ENCODE measurements around the gene DLG5.
A peak's percentile ranks its signal among the peaks of the same experiment; 100 is the strongest.

The DLG5 gene

GRCh38 chr10:77926566-77927401 is at the start of gene DLG5:
DLG5 (minus strand) TSS chr10:77926755; CDS start chr10:77926520, 235 bp downstream.
- peak; percentile 45 for DNase-seq (ENCODE audit: low spot score)

- DNase-seq (ENCODE audit: low spot score) = no peak
These were observed 48.6 kb upstream of the DLG5 start for GRCh38 chr10:77975086-77975666.

DNA sequence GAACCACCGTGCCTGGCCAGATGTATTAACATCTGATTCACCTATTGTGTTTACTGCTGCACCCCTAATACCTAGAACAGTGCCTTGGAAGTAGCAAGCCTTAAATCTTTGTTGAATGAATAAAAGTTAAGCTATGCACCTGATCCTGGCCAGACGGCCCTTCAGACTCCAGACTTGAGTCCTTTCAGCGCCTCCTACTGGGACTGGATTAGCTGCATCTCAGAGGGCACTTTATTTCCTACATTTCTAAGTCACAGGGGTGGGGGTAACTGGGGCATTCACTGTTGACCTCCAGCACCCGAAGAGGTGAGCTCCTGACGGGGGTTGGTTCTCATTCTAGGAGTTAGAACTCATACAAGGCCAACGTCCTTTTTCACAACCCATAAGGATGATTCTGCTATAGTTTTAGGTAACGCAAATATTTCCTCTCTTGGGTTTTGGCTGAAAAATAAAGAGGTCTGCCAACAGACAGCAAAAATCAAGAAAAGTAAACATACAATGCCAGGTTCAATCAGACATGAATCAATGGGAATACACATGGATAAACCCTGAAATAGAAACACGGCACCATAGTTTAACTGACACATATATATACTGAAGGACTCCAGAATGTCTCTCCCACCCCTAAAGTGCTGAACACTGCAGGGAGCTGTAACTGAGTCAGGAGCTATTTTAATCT is 48.0 kb upstream of the DLG5 start:
- peak; percentile 68 for DNase-seq (ENCODE audit: low spot score)

DNA sequence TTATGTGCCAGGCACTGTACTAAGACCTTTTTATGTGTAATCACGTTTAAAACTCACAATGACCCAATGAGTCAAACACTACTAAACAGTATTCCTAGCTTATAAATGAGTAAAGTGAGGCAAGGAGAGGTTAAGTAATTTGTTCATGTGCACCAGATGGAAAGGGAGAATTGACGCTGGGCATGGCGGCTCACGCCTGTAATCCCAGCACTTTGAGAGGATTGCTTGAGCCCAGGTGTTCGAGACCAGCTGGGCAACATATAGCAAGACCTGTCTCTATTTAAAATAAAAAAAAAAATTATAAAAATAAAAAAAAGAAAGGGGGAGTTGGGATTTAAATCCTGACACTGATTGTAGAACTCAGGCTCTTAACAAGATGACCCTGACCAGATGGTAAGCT is 46.7 kb upstream of the DLG5 start:
- DNase-seq (ENCODE audit: low spot score) = no peak

GRCh38 chr10:77972148-77972547 is 45.6 kb upstream of the DLG5 start:
- DNase-seq (ENCODE audit: low spot score) = no peak

DNA sequence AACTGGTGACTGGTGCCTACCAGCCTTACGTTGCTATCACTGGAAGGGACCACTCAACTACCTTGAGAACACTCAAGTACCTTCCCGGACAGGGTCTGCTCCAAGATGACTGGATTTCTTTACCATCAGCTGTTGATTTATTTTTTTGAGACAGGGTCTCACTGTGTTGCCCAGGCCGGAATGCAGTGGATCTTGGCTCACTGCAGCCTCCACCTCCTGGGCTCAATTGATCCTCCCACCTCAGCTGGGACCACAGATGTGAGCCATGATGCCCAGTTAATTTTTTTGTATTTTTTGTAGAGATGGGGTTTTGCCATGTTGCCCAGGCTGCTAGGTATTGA is 45.2 kb upstream of the DLG5 start:
- DNase-seq (ENCODE audit: low spot score) = no peak

DNA sequence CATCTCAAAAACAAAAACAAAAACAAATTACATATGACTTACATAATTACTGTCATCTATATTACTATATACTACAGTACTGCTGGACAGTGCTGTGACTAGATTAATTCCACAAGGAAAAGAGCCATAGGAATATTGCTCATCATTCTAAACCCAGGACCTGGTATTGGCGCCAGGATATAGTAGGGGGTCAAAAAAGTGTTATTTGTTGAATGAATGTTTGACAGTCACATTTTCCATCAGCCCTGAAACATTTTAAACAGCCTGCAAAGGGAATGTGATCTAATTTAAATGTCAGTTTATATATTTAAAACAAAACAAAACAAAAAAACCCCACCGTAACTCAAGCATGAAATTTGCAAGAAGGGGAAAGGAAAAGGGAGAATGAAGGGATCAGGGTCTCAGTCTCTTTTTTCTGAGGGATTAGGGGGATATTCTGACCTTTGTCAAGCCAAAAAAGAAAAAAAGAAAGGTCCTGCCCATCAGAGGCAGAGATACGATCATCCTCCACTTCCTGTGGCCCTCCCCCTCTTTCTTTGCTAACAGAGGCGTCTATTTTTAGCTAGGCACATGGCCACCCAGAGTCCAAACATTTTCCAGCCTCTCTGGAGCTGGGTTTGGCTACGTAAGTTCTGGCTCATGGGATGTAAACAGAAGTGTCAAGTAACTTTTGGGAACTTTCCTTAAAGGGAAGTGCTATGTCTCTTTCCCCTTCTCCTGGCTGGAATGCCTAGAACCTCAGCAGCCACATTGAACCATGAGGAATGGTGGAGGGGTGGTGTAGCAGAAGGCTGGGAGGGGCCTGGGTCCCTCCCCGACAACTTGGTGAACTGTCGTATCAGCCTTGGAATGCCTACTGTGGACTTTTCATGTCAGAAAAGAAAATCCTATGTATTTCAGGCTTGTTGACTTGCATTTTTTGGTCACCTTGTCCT is 44.6 kb upstream of the DLG5 start:
- peak; percentile 35 for DNase-seq (ENCODE audit: low spot score)

GRCh38 chr10:77969114-77969513 is 42.6 kb upstream of the DLG5 start:
- DNase-seq (ENCODE audit: low spot score) = no peak

GRCh38 chr10:77967611-77968022 is 41.1 kb upstream of the DLG5 start:
- DNase-seq (ENCODE audit: low spot score) = no peak

- no peak for DNase-seq (ENCODE audit: low spot score)
These were observed 38.7 kb upstream of the DLG5 start for GRCh38 chr10:77965294-77965693.

DNA sequence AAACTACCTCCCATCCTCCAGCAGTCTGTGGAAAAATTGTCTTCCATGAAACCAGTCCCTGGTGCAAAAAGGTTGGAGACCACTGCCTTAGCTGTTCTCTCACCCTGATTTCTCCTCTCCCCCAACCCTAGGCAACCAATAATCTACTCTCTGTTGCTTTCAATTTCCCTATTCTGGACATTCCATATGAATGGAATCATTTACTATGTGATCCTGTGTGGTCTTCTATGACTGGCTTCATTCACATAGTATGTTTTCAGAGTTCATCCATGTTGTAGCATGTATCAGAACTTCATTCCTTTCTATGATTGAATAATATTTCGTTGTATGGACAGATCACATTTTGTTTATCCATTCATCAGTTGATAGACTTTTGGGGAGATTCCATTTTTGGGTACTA is 38.3 kb upstream of the DLG5 start:
- DNase-seq (ENCODE audit: low spot score) = no peak

DNA sequence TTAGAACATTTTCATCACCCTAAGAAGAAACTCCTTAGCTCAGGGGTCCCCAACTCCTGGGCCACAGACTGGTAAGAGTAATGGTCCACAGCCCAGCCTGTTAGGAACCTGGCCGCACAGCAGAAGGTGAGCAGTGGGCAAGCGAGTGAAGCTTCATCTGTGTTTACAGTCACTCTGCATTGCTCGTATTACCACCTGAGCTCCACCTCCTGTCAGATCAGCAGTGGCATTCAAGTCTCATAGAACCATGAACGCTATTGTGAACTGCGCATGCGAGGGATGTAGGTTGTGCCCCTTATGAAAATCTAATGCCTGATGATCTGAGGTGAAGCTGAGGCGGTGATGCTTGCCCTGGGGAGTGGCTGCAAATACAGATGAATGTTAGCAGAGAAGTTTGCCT is 37.3 kb upstream of the DLG5 start:
- no peak for DNase-seq (ENCODE audit: low spot score)

- no peak for DNase-seq (ENCODE audit: low spot score)
These were observed 36.0 kb upstream of the DLG5 start for GRCh38 chr10:77962350-77963146.

- no peak for DNase-seq (ENCODE audit: low spot score)
These were observed 35.1 kb upstream of the DLG5 start for GRCh38 chr10:77961668-77962067.

GRCh38 chr10:77960829-77961329 is 34.3 kb upstream of the DLG5 start:
- DNase-seq (ENCODE audit: low spot score) = no peak

- DNase-seq (ENCODE audit: low spot score) = no peak
These were observed 33.4 kb upstream of the DLG5 start for GRCh38 chr10:77959887-77960455.

DNA sequence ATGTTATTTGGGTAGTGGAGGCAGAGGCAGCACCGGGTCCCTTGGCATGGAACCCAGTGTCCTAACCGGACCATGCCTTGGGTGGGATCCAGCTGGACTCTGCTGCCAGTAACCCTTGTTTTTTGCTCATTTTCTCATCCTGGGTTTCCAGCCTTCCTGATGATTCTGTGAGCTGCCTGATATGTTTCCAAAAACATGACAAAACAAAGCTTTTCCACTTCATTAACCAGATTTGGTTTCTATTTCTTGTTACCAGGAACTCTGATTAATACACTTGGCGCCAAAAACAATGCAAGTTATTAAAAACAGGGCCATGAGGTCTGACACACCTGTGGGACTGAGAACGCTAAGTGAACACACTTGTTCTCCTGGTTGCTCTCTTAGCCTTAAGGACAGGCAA is 32.8 kb upstream of the DLG5 start:
- DNase-seq (ENCODE audit: low spot score) = peak; percentile 50

DNA sequence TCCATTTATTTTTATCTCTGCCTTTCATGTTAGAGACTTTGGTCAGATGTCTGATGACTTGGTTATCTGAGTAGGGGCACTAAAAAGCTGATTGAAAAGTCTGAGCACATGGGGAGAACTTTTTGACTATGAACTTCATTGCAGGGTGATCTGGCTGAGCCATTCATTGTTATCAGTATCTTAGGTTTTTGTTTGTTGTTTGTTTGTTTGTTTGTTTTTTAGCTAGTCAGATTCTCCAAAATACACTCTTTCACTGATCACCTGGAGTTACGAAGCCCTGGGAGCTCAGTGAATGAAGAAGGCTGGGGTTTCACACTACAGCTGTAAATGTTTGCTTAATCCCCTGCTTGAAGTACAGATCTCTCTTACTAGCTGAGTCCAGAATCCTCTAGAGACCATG is 28.6 kb upstream of the DLG5 start:
- no peak for DNase-seq (ENCODE audit: low spot score)

- DNase-seq (ENCODE audit: low spot score) = peak; percentile 59
These were observed 22.6 kb upstream of the DLG5 start for GRCh38 chr10:77949167-77949566.

GRCh38 chr10:77946084-77946483 is 19.5 kb upstream of the DLG5 start:
- peak; percentile 31 for DNase-seq (ENCODE audit: low spot score)

DNA sequence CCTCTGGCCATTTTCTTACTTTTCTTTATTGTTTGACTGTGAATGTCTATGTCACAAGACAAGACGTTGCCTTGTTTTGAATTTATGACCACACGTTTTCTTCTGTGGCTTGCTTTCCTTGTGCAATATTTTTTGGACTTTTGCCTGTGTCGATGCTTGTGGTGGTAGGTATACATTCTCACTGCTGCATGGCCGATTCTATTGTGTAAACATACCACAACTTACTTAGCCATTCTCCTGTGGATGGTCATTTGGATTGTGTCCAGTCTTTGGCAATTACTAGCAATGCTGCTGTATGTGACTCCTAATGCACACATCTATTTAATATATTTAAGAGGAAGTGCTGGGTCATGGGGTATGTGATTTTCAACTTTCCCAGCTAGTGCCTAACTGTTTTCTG is 18.0 kb upstream of the DLG5 start:
- DNase-seq (ENCODE audit: low spot score) = no peak
